Chondrocyte (in vitro differentiated cells): ENCODE data around the gene LSM14A. TPM values are rescaled to one million over a fixed set of nuclear protein-coding genes. Genes with fewer than 3 reads are reported as not detected.

Experiments used
- DNase-seq: peaks from one replicate; pipeline ENCODE4 v3.0.0; 2021; ENCODE audit warnings: mixed read lengths, low spot score
- H3K27ac Mint-ChIP-seq: one replicate; pipeline ENCODE4 v1.8.0; 2021; ENCODE audit warnings: mild to moderate bottlenecking, moderate library complexity, mixed read lengths; ENCODE audit not compliant: unreplicated experiment
- H3K27me3 Mint-ChIP-seq: 2 replicates; pipeline ENCODE4 v1.8.0; 2021; ENCODE audit warnings: low read depth, mixed read lengths
- H3K36me3 Mint-ChIP-seq: 2 replicates; pipeline ENCODE4 v1.8.0; 2021; ENCODE audit warnings: low read depth, mixed read lengths
- H3K4me1 Mint-ChIP-seq: 2 replicates; pipeline ENCODE4 v1.8.0; 2021; ENCODE audit warnings: low read depth, mild to moderate bottlenecking, mixed read lengths
- H3K4me3 Mint-ChIP-seq: one replicate; pipeline ENCODE4 v1.8.0; 2021; ENCODE audit warnings: mild to moderate bottlenecking, moderate library complexity, mixed read lengths; ENCODE audit not compliant: unreplicated experiment
- H3K9me3 Mint-ChIP-seq: 2 replicates; pipeline ENCODE4 v1.8.0; 2021; ENCODE audit warnings: low read depth, mixed read lengths
- CTCF ChIP-seq: fragments of 200-600 bp; sonication (generic); IDR thresholded peaks from 2 replicates; pipeline ENCODE4 v1.5.0; 2021; ENCODE audit warnings: antibody characterized with exemption, mild to moderate bottlenecking, moderate library complexity
- total RNA-seq: library from RNA; stranded (reverse); gene quantifications from 3 replicates; pipeline ENCODE4 v1.2.1, GENCODE V29; 2021

LSM14A gene
- total RNA-seq, 1 donor from 2014 or later = 89.4 TPM

GRCh38 chr19:34217952-34218817, 45.9 kb downstream of the LSM14A start:
- TF ChIP-seq CTCF = no peak
- H3K27me3 Mint-ChIP-seq = no peaks in the 10 kb centered on the region
- no peaks in the 10 kb centered on the region for H3K9me3 Mint-ChIP-seq
- H3K4me1 Mint-ChIP-seq = peaks cover 29% of the 10 kb centered on the region
- peak overlapping the region; percentile 89 for H3K27ac Mint-ChIP-seq
- DNase-seq = no peak
- peaks cover 30% of the 10 kb centered on the region for H3K36me3 Mint-ChIP-seq
- no peak overlapping the region for H3K4me3 Mint-ChIP-seq

GRCh38 chr19:34218818-34219164, 46.5 kb downstream of the LSM14A start:
- Mint-ChIP-seq H3K4me1 (peaks cover 29% of the 10 kb centered on the region), H3K27ac (peak overlapping the region; percentile 89), H3K9me3 (no peaks in the 10 kb centered on the region), H3K4me3 (no peak overlapping the region), H3K36me3 (peaks cover 34% of the 10 kb centered on the region), H3K27me3 (no peaks in the 10 kb centered on the region)
- no peak for TF ChIP-seq CTCF
- DNase-seq = no peak

- no peaks in the 10 kb centered on the region for H3K9me3 Mint-ChIP-seq
- peaks cover 42% of the 10 kb centered on the region for H3K4me1 Mint-ChIP-seq
- DNase-seq = no peak
- peak overlapping the region; percentile 59 for H3K27ac Mint-ChIP-seq
- TF ChIP-seq CTCF = peak; percentile 88
- H3K36me3 Mint-ChIP-seq = peaks cover 42% of the 10 kb centered on the region
- no peak overlapping the region for H3K4me3 Mint-ChIP-seq
- no peaks in the 10 kb centered on the region for H3K27me3 Mint-ChIP-seq
These were observed 48.3 kb downstream of the LSM14A start for GRCh38 chr19:34220472-34221063.

- Mint-ChIP-seq H3K27me3 (no peaks in the 10 kb centered on the region), H3K9me3 (no peaks in the 10 kb centered on the region), H3K36me3 (peaks cover 42% of the 10 kb centered on the region), H3K27ac (no peak overlapping the region), H3K4me1 (peaks cover 39% of the 10 kb centered on the region), H3K4me3 (no peak overlapping the region)
- no peak for TF ChIP-seq CTCF
- DNase-seq = no peak
These were observed 50.1 kb downstream of the LSM14A start for GRCh38 chr19:34222386-34222785.

GRCh38 chr19:34224996-34225658, 52.8 kb downstream of the LSM14A start:
- Mint-ChIP-seq H3K4me3 (no peak overlapping the region), H3K36me3 (peaks cover 51% of the 10 kb centered on the region), H3K27ac (peak overlapping the region; percentile 14), H3K9me3 (no peaks in the 10 kb centered on the region), H3K27me3 (no peaks in the 10 kb centered on the region), H3K4me1 (peaks cover 22% of the 10 kb centered on the region)
- no peak for TF ChIP-seq CTCF
- no peak for DNase-seq
